HL-60/S4 (cell line): ENCODE measurements around the gene PRM3.

Source experiments
- in situ Hi-C: fragments of 300-500 bp; cut with MboI; formaldehyde crosslinking; loops from 2 replicates; pipeline ENCODE4 v1.14.3; 2022; ENCODE audit warnings: low sequenced_read_pairs

PRM3 gene

DNA sequence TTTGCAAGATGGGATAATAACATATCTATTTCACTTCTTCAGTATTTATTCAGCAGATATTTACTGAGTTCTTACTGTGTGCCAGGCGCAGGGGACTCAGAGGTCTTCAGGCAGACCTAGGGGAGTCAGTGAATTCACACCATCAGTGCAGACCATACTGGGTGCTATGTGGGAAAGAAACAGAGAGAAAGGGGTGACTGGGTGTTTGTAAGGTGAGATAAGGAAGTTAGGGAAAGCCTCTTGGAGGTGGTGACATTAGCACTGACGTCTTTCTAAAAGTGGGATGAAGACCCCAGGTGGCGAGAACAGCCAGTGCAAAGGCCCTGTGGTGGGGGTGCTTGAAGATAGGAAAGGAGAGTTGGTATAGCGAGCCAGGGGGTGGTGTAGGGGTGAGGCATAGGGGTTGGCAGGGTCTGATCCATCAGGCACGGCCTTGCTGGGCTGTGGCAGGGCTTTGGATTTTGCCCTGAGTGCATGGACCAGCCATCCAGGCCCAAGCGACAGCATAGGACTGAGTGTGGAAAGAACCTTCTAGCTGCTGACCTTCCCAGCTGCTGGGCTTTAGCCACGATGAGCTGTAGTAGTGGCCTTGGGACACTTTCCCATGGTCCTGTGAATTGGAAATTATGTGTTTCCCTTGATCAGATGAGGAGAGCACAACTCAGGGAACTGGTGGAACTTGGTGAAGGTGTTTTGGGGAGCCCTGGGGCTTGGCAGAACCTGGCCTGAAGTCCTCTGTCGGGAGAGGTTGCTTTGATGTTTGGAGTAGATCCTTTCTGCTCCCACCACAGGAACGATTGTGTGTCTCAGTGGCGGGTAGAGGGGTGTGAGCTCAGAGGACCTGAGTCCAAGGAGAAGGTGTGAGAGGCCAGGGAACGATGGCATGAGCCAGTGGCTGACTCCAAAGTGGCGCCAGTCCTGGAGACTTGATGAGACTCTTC lies 13.5 kb downstream of the PRM3 start:
- in situ Hi-C loops: loop anchor here (10.0 kb wide), 1 partner anchor 285 kb away; no protein-coding TSS in a partner anchor

DNA sequence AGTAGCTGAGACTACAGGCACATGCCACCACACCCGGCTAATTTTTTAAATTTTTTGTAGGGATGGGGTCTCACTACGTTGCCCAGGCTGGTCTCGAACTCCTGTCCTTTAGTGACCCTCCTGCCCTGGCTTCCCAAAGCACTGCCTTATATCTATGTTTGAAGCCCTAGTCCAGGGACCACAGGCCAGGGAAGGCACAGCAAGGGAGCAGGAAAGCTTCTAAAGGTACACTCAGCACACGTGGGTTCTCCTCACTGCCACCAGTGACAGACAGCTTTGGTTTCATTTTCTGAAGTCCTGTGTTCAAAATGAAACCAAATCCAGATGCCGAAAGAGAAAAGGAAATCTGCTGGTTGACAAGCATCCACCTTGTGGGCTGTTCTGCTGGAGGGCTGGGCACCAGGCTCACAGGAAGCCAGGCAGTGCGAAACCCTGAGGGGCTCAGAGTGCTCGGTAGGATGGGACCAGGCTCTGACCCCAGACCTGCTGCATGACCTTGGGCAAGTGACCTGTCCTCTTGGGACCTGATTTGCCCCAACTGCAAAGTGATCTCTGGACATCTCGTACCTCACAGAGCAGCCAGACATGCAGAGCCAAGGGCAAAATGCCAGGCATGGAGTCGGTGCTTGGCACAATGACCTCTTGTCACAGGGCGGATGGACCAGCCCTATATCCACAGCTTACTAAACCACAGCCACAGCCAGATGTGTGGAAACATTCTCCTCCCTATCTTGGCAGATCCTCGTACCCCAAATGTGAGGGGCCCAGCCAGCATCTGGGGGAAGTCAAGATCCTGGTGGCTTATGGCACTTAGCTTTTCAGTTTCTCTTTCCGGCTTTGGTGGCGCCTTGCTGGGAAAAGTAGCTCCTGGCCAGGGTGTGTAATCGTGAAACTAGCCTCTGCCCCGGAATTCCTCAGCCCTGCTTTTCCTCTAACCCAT lies 14.6 kb downstream of the PRM3 start:
- in situ Hi-C loops: loop anchor here (10.0 kb wide), 1 partner anchor 284 kb away; no protein-coding TSS in a partner anchor

DNA sequence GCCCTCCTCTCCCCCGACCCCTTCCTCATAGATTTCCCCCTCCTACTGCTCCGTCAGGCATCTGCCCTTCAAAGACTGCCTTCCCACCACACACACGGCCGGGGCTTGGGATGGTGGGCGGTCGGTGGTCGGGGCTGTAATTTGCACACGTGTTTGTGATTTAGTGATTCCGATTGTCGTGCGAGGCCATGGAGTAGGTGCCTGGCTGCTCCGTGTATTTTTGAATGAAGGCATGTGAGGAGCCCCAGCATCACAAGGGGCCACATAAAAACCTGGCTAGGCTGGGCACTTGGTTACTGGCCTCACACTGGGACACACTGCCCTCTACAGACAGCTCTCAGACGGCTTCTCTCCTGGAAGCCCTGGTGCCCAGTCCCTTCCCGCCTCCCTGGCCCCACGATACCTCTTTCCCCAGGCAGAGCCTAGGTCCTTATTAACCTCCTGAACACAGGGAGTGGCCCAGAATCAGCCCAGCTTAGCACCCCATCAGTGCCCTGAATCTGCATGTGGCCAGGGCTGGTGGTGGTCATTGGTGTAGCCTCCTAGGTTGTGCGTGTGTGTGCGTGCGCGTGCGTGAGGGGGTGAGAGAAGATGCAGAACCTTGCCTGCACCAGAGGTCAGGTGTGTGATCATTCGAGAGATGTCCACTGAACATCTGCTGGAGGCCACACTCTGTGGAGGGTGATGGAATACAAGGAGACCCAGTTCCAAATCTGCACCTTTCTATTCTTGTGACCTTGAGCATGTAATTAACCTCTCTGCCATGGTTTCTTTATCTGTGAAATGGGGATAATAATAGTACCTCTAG lies 16.1 kb downstream of the PRM3 start:
- in situ Hi-C loops: loop anchor here (10.0 kb wide), 1 partner anchor 283 kb away; no protein-coding TSS in a partner anchor

DNA sequence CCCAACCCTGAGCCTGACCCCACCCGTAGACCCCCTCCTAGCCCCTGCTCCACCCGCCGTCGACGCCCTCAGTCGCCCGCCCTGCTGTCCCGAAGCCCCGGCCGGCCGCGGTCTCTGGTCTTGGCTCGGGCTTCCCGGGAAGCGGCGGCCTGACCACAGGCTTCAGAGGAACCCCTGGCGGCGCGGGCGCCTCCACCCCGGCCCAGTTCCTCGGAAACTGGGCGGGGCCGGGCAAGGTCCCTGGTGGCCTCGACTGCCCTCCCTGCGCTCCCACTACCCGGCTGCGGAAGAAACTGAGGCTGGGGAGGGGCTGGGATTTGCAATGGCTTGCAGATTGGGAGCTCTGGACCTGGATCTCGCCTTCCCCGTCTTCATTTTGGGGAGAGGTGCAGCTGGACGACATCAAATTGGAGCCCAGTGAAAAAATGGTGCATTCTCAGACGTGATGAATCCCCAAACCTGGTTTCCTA lies 16.7 kb downstream of the PRM3 start:
- in situ Hi-C loops: loop anchor here (10.0 kb wide), 1 partner anchor 282 kb away; no protein-coding TSS in a partner anchor

DNA sequence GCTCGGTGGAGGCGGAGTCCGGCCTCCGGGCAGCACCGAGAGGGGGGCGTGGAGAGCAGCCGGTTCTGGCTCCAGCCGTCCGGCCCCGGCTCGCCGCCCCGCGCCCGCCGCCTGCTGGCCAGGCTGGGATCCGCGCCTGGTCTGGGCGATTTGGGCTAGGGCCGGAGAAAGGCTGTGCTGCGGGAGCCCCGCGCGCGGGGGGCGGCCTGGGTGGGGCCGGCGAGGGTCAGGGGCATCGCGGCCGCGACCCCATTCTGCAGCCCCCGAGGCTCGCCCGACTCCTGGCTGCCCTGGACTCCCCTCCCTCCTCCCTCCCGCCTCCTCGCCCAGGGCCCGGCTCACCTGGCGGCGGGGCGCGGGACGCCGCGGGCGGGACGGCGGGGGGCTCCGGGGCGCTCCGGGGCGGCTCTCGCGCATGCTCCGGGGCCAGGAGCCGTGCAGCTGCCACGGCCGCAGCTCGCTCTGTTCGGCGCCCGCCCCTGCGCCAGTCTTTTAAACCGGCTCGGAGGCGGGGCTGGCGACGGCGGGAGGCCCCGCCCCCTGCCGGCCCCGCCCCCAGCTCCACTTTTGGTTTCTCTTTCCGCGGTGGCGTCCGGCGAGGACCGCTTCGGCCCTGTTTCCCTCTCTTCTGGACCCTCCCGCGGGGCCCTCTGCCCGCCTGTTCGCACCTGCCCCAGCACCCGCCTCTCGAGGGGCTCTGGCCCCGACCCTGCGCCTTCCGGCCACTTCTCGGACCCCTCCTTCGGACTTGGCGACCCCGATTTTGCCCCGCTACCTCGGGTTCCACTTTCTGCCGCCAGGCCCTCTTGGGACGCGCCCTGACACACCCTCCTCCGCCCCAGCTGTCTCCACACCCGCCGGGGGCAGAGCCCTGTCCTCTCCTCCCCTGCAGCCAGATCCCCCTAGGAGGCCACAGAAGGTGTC lies 17.4 kb downstream of the PRM3 start, which contains the start of gene SOCS1:
SOCS1 (minus strand) TSS at position 468 of the 924 bp plus-strand sequence. CDS start 726 bp downstream, outside the sequence.
- in situ Hi-C loops: loop anchor here (10.0 kb wide), 1 partner anchor 281 kb away; no protein-coding TSS in a partner anchor

DNA sequence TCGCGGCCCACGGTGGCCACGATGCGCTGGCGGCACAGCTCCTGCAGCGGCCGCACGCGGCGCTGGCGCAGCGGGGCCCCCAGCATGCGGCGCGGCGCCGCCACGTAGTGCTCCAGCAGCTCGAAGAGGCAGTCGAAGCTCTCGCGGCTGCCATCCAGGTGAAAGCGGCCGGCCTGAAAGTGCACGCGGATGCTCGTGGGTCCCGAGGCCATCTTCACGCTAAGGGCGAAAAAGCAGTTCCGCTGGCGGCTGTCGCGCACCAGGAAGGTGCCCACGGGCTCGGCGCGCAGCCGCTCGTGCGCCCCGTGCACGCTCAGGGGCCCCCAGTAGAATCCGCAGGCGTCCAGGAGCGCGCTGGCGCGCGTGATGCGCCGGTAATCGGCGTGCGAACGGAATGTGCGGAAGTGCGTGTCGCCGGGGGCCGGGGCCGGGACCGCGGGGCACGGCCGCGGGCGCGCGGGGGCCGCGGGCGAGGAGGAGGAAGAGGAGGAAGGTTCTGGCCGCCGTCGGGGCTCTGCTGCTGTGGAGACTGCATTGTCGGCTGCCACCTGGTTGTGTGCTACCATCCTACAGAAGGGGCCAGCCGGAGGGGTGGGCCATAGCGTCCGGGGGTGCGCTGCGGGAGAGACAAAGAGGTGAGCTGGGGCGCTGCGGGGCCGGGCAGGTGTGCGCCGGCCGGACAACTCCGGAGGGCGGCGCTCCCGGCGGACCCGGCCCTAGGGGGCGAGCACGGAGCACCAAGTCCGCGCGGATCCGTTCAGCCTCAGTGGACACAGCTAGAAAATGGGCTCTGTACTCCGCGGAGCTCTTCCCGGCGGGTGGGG lies 18.3 kb downstream of the PRM3 start:
- in situ Hi-C loops: loop anchor here (10.0 kb wide), 1 partner anchor 280 kb away; no protein-coding TSS in a partner anchor

DNA sequence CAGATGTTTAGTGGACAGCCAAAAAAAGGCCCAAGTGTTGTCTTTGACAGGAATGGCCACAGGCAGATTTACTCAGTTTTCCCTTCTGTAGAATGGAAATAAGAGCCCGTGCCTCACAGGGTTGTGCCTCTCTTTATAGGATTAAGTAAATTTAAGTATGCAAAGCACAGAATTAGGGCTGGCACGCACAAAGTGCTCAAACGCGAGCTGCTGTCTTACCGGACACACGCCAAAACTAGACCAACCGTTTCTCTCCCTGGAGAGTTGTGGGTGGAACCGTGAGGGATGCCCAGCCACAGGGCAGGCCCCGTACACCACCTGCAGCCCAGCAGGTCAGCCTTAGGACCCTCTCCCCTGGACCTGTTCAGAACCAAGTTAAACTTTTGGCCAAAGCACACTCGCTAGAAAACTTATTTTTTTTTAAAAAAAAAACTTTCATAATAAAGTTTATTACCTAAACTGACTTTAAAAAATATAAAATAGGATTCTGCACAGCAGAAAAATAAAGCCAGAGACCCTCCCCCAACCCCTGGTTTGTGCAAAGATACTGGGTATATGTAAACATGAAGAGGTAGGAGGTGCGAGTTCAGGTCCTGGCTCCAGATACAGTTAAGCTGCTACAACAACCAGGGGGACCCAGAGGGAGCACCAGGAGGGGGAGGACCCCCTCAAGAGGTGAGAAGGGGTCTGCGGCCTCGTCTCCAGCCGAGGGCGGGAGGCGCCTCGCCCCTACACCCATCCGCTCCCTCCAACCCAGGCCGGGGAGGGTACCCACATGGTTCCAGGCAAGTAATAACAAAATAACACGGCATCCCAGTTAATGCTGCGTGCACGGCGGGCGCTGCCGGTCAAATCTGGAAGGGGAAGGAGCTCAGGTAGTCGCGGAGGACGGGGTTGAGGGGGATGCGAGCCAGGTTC lies 19.2 kb downstream of the PRM3 start:
- in situ Hi-C loops: loop anchor here (10.0 kb wide), 1 partner anchor 279 kb away; no protein-coding TSS in a partner anchor

DNA sequence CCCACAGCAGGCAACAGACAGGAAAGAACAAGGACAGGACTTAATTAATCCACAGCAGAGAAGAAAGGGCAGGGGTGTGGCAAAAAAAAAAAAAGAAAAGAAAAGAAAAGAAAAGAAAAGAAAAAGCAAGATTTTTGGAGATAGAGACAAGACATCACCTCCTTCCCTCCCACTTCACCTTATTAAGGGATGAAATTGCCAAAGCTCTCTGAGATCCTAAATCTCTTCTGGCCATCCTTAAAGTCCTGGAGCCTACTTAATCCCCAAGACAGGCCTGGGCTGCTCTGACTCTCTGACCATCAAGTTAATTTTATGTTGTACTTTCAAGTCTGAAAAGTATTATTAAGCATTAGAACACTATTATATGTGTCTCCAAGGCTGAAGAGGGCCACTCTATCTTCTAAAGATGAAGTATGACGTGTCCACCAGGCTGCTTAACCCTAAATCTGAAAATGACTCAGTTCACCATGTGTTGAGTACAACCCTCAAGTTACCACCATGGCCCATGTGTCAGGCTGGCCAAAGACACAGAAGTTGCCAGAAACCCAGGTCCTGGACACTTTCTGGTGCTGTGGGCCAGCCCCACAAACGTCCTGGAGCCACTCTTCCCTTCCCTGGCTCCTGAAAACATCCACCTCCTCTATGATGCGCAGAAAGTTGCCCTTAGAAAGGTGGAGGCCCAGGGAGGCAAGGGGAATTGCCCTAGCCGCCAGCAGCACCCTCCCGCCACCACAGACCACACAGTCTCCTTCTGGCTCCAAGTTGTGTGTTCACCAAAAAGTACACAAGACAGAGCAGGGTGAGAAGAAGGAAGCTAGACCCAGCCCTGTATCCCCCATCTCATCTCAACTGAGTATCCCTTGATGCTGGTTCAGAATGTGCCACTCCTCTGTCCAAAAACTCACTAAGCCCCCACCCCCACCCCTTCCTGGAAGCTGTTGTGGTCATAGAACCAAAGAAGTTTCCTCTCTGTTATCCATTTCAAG lies 20.1 kb downstream of the PRM3 start:
- in situ Hi-C loops: loop anchor here (10.0 kb wide), 1 partner anchor 279 kb away; no protein-coding TSS in a partner anchor

DNA sequence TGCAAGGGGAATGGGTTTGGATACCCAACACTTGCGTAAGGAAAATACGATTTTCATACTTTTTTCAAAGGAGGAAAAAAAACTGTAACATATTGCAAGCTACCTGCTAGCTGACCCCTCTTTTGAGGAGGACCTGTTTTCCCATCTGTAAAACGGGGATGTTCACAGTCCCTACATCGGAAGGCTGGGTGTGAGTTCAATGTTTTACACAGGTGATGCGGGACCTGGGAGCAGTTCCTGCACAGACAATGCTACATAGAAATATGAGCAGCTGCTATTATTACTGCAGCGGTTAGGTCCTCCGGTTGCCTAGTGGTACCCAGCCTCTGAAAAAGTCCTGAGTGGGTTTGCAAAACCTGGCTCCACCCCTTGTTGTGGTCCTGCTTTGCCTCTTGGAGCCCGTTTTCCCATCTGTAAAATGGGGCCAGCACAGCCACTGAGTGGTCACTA lies 20.9 kb downstream of the PRM3 start:
- in situ Hi-C loops: loop anchor here (10.0 kb wide), 1 partner anchor 278 kb away; no protein-coding TSS in a partner anchor

DNA sequence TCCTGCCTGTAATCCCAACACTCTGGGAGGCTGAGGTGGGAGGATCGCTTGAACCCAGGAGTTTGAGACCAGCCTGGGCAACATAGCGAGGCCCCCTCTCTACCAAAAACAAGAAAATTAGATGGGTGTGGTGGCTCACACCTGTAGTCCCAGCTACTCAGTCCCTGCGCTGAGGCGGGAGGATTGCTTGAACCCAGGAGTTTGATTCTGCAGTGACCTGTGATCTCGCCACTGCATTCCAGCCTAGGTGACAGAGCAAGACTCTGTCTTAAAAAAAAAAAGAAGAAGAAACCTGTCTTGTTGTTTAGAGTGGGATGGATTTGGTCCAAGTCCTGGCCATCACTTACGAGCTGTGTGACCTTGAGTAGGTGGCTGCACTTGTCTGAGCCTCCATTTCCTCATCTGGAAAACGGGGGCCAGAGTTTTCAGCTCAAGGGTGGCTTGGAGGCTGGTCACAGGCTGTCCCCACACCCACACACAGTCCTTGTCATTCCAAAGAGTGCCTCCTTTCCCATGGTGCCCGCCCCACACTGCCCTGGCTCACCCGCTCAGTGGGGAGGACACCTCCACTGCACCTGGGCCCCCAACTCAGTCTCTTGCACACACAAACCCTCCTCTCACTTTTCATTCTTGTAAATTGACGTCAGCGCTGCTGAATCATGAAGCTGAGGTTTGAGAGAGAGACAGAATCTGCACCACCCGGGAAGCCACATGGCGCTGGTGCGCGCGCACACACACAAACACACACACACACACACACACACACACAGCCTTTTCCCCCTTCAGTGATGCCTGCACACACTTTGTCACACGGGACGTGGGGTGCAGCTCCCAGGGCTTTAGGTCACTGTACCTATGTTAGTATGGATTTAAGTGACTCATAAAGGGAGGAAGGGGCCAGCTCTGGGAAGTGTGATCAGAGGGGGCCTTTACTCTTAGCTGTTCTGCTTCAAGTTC lies 21.6 kb downstream of the PRM3 start:
- in situ Hi-C loops: loop anchor here (10.0 kb wide), 1 partner anchor 277 kb away; no protein-coding TSS in a partner anchor

DNA sequence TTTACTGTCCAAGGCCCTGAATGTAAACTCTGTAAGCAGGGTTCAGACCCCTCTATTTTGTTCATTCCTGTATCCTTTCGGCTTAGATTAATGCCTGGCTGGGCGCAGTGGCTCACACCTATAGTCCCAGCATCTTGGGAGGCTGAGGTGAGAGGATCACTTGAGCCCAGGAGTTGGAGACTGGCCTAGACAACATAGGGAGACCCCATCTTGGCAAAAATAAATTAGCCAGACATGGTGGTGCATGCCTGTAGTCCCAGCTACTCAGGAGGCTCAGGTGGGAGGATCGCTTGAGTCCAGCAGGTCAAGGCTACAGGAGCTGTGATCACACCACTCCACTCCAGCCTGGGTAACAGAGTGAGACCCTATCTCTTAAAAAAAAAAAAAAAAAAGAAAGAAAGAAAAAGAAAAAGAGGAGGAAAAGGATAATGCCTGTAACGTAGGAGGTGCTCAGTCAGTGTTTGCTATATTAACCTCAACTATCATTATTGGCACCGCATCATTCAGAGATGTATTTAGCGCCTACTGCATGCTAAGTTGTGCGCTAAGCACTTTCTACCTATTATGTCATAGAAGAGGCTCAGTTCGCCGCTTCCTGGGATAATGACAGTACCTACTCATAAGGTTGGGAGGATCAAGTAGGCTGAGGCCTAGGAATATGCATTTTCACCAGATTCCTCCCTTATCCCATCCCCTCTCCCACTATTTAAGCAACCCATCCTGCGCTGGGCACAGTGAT lies 22.5 kb downstream of the PRM3 start:
- in situ Hi-C loops: loop anchor here (10.0 kb wide), 1 partner anchor 276 kb away; no protein-coding TSS in a partner anchor

DNA sequence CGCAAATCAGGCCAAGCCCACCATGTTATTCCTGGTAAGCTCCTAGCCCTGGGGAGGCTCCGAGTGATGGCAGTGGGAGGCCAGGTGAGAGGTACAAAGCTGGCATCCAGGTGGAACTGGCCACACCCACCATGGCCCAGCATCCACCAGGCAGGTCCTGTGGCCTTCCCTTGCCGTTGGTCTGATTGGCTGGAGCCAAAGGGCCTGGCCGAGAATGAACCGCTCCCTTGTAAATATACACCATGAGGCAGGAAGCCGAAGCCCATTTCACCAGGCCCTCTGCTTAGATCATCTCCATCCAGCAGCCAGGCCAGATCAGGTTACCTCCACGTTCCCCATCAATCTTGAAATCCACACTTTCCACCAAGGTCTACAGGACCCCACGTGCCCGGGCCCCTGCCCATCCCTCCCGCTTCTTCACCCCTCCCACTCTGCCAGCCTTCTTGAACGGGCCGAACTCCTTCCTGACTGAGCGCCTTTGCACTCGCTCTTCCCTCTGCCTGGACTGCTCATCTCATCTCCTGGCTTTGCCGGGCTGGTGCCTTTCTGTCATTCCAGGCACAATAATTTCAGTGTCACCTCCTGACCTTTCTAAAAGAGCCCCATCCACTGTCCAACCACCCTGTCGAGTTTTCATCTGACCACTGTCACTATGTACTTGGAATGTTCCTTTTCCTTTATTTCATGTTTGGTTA lies 23.2 kb downstream of the PRM3 start:
- in situ Hi-C loops: loop anchor here (10.0 kb wide), 1 partner anchor 275 kb away; no protein-coding TSS in a partner anchor
